ENCODE results near the gene OR4A16. TPM values are rescaled to one million over a fixed set of nuclear protein-coding genes. Genes with fewer than 3 reads are reported as not detected.

OR4A16 gene, protein sequence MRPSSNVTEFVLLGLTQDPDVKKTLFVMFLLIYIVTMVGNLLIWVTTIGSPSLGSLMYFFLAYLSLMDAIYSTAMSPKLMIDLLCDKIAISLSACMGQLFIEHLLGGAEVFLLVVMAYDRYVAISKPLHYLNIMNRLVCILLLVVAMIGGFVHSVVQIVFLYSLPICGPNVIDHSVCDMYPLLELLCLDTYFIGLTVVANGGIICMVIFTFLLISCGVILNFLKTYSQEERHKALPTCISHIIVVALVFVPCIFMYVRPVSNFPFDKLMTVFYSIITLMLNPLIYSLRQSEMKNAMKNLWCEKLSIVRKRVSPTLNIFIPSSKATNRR
- total RNA-seq = not detected

- Mint-ChIP-seq H3K36me3 (ENCODE audit: low read depth) (no peaks in the 10 kb centered on the region), H3K27ac (no peak within 1 kb of the TSS), H3K4me1 (no peaks in the 10 kb centered on the region), H3K4me3 (no peak within 1 kb of the TSS), H3K9me3 (peaks cover 32% of the 10 kb centered on the region), H3K27me3 (no peaks in the 10 kb centered on the region)
- ChIA-PET CTCF (no interaction called here), POLR2A (no interaction called here)
- no peak for DNase-seq
Measured at GRCh38 chr11:55342901-55343300, at the start of gene OR4A16. TSS of gene OR4A16 (plus strand) at chr11:55343201. CDS start at chr11:55343201, 0 bp downstream.

- ChIA-PET POLR2A (no interaction called here), CTCF (no interaction called here)
- Mint-ChIP-seq H3K4me1 (no peaks in the 10 kb centered on the region), H3K36me3 (ENCODE audit: low read depth) (no peaks in the 10 kb centered on the region), H3K27me3 (no peaks in the 10 kb centered on the region), H3K4me3 (no peak overlapping the region), H3K27ac (no peak overlapping the region), H3K9me3 (peaks cover 10% of the 10 kb centered on the region)
- DNase-seq = no peak
Measured at GRCh38 chr11:55324500-55324899, 18.5 kb upstream of the OR4A16 start.

GRCh38 chr11:55345306-55345705 lies 2.3 kb downstream of the OR4A16 start:
- ChIA-PET CTCF (no interaction called here), POLR2A (no interaction called here)
- peaks cover 24% of the 10 kb centered on the region for H3K9me3 Mint-ChIP-seq
- H3K27me3 Mint-ChIP-seq = no peaks in the 10 kb centered on the region
- H3K4me1 Mint-ChIP-seq = no peaks in the 10 kb centered on the region
- no peak overlapping the region for H3K27ac Mint-ChIP-seq
- no peak overlapping the region for H3K4me3 Mint-ChIP-seq
- no peaks in the 10 kb centered on the region for H3K36me3 Mint-ChIP-seq (ENCODE audit: low read depth)
- no peak for DNase-seq

- no peak overlapping the region for H3K4me3 Mint-ChIP-seq
Measured at GRCh38 chr11:55349032-55349431, 6.0 kb downstream of the OR4A16 start.

DNA sequence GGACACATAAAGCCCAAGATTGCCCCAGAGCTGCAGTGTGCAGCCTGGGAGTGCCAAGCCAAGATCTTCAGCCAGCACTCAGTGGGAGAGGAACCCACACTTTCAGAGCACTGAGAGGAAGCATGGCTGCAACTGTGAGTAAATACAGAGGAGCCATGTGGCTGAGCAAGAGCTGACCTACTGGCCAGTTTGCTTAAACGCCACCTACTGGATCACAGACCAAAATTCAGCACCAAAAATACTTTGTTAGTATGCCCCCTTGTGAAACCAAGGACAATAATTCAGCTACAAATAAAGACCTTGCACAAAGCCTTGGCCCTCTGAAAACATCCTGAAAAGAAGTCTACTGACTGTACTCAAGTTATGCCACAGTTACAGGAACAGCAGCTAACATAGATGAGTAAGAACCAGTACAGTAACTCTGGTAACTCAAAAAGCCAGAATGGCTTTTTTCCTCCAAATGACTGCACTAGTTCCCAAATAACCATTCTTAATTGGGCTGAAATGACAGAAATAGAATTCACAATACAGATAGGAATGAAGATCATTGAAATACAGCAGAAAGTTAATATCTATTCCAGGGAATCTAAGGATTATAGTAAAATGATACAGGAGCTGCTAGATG lies 14.7 kb downstream of the OR4A16 start:
- Mint-ChIP-seq H3K4me3 (no peak overlapping the region), H3K36me3 (ENCODE audit: low read depth) (no peaks in the 10 kb centered on the region), H3K4me1 (no peaks in the 10 kb centered on the region), H3K27me3 (no peaks in the 10 kb centered on the region), H3K9me3 (peaks cover 29% of the 10 kb centered on the region), H3K27ac (no peak overlapping the region)
- no peak for DNase-seq
- ChIA-PET POLR2A (no interaction called here), CTCF (no interaction called here)

More at GRCh38 chr11:55349032-55349431, 6.0 kb downstream of the OR4A16 start:
- CTCF ChIA-PET = no interaction called here
- peaks cover 19% of the 10 kb centered on the region for H3K9me3 Mint-ChIP-seq
- H3K27ac Mint-ChIP-seq = no peak overlapping the region
- DNase-seq = no peak
- no peaks in the 10 kb centered on the region for H3K36me3 Mint-ChIP-seq (ENCODE audit: low read depth)
- POLR2A ChIA-PET = no interaction called here
- H3K27me3 Mint-ChIP-seq = no peaks in the 10 kb centered on the region
- H3K4me1 Mint-ChIP-seq = no peaks in the 10 kb centered on the region

DNA sequence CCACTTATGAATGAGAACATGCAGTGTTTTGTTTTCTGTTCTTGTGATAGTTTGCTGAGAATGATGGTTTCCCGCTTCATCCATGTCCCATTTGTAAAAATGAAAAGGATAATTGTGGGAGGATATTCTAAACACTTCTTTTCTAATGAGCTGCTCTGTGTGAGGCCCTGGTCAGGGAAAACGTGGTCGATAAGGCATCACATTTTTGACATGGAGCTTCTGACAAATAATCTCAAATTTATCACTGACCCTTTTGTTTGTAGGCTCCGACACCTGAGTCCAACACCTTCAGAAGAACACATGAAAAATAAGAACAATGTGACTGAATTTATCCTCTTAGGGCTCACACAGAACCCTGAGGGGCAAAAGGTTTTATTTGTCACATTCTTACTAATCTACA lies 24.7 kb downstream of the OR4A16 start, which contains the start of gene OR4A15:
OR4A15 (plus strand) TSS at position 301 of the 400 bp plus-strand sequence; CDS start at position 301, 0 bp downstream.
- DNase-seq = no peak
- H3K4me1 Mint-ChIP-seq = no peaks in the 10 kb centered on the region
- no peaks in the 10 kb centered on the region for H3K27me3 Mint-ChIP-seq
- CTCF ChIA-PET = no interaction called here
- POLR2A ChIA-PET = no interaction called here
- H3K4me3 Mint-ChIP-seq = no peak within 1 kb of the TSS
- H3K36me3 Mint-ChIP-seq (ENCODE audit: low read depth) = no peaks in the 10 kb centered on the region
- no peak within 1 kb of the TSS for H3K27ac Mint-ChIP-seq
- peaks cover 20% of the 10 kb centered on the region for H3K9me3 Mint-ChIP-seq

Other genes starting within 250 kb of the OR4A16 start
- not detected for gene TRIM48, start 81.0 kb upstream of the OR4A16 start, total RNA-seq
- not detected for gene OR4A15, start 24.8 kb downstream of the OR4A16 start, total RNA-seq
- not detected for gene OR4C15, start 211.3 kb downstream of the OR4A16 start, total RNA-seq
- gene OR4C16, start 228.9 kb downstream of the OR4A16 start, total RNA-seq = not detected